ENCODE measurements around the gene TAS2R31.

The TAS2R31 gene, protein sequence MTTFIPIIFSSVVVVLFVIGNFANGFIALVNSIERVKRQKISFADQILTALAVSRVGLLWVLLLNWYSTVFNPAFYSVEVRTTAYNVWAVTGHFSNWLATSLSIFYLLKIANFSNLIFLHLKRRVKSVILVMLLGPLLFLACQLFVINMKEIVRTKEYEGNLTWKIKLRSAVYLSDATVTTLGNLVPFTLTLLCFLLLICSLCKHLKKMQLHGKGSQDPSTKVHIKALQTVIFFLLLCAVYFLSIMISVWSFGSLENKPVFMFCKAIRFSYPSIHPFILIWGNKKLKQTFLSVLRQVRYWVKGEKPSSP

DNA sequence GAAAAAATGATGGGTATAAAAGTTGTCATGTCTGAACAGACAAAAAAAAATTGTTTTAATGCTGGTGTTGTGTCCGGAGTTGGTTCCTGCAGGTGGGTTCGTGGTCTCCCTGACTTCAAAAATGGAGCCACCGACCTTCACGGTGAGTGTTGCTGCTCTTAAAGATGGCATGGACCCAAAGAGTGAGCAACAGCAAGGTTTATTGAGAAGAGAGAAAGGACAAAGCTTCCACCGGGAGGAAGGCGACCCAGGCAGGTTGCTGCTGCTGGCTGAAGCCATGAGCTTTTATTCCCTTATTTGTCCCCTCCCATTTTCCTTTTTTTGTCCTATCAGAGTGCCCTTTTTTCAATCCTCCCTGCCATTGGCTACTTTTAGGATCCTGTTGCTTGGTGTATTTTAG lies at the start of gene TAS2R31:
Gene TAS2R31 (minus strand): TSS at position 101 of the 400 bp plus-strand sequence. CDS start 72 bp downstream, at position 29.
- TF ChIP-seq RAD21 (IDR thresholded peaks at IDR 0.05; ENCODE audit: low read depth) (no peak), YY1 (IDR thresholded peaks at IDR 0.05; ENCODE audit: low read depth) (no peak), TEAD4 (IDR thresholded peaks at IDR 0.05) (no peak), TCF12 (IDR thresholded peaks at IDR 0.05; ENCODE audit: low read depth) (no peak), ZBTB7A (IDR thresholded peaks at IDR 0.05; ENCODE audit: low read depth) (no peak), NFIC (IDR thresholded peaks at IDR 0.05) (no peak), TAF1 (IDR thresholded peaks at IDR 0.05; ENCODE audit: low read depth) (no peak), CREB1 (IDR thresholded peaks at IDR 0.05; ENCODE audit: low read depth) (no peak), FOXM1 (IDR thresholded peaks at IDR 0.05; ENCODE audit: borderline replicate concordance, low read depth) (no peak), CEBPB (IDR thresholded peaks at IDR 0.05) (no peak), EGR1 (IDR thresholded peaks at IDR 0.05) (no peak)
- TF ChIP-seq, protein P1, sequence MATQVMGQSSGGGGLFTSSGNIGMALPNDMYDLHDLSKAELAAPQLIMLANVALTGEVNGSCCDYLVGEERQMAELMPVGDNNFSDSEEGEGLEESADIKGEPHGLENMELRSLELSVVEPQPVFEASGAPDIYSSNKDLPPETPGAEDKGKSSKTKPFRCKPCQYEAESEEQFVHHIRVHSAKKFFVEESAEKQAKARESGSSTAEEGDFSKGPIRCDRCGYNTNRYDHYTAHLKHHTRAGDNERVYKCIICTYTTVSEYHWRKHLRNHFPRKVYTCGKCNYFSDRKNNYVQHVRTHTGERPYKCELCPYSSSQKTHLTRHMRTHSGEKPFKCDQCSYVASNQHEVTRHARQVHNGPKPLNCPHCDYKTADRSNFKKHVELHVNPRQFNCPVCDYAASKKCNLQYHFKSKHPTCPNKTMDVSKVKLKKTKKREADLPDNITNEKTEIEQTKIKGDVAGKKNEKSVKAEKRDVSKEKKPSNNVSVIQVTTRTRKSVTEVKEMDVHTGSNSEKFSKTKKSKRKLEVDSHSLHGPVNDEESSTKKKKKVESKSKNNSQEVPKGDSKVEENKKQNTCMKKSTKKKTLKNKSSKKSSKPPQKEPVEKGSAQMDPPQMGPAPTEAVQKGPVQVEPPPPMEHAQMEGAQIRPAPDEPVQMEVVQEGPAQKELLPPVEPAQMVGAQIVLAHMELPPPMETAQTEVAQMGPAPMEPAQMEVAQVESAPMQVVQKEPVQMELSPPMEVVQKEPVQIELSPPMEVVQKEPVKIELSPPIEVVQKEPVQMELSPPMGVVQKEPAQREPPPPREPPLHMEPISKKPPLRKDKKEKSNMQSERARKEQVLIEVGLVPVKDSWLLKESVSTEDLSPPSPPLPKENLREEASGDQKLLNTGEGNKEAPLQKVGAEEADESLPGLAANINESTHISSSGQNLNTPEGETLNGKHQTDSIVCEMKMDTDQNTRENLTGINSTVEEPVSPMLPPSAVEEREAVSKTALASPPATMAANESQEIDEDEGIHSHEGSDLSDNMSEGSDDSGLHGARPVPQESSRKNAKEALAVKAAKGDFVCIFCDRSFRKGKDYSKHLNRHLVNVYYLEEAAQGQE (IDR thresholded peaks at IDR 0.05; ENCODE audit: low read depth): no peak
- TF ChIP-seq, protein P2, sequence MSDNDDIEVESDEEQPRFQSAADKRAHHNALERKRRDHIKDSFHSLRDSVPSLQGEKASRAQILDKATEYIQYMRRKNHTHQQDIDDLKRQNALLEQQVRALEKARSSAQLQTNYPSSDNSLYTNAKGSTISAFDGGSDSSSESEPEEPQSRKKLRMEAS (IDR thresholded peaks at IDR 0.05): no peak

DNA sequence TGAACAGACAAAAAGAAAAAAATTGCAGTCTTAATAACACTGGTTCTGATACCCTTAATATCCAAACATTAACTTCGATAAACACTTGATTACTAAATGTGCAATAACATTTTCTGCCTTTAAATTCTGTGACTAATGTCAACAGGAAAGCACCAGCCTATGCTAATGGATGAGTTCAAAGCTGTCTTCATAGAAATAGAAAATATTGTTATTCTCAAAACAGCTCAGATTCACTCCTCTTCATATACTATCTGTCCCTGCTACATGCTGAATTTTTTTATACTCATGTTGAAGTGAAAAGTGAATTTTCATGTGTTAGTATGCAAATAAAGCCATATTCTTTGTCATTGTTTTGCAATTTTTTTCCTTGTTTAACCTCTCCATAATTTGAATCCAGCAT lies 47.0 kb upstream of the TAS2R31 start:
- TF ChIP-seq EP300 (IDR thresholded peaks at IDR 0.05; ENCODE audit: borderline replicate concordance): no peak
- TF ChIP-seq NFIC (IDR thresholded peaks at IDR 0.05): no peak
- no peak for TF ChIP-seq RAD21 (IDR thresholded peaks at IDR 0.05; ENCODE audit: low read depth)
- TF ChIP-seq TEAD4 (IDR thresholded peaks at IDR 0.05): no peak
- TF ChIP-seq, protein P3, sequence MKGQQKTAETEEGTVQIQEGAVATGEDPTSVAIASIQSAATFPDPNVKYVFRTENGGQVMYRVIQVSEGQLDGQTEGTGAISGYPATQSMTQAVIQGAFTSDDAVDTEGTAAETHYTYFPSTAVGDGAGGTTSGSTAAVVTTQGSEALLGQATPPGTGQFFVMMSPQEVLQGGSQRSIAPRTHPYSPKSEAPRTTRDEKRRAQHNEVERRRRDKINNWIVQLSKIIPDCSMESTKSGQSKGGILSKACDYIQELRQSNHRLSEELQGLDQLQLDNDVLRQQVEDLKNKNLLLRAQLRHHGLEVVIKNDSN (IDR thresholded peaks at IDR 0.05): no peak
- TF ChIP-seq, protein P1 (IDR thresholded peaks at IDR 0.05; ENCODE audit: low read depth): no peak
- no peak for TF ChIP-seq TCF12 (IDR thresholded peaks at IDR 0.05; ENCODE audit: low read depth)
- TF ChIP-seq YY1 (IDR thresholded peaks at IDR 0.05; ENCODE audit: low read depth): no peak
- TF ChIP-seq CEBPB (IDR thresholded peaks at IDR 0.05): no peak
- no peak for TF ChIP-seq TAF1 (IDR thresholded peaks at IDR 0.05; ENCODE audit: low read depth)
- no peak for TF ChIP-seq CREB1 (IDR thresholded peaks at IDR 0.05; ENCODE audit: low read depth)
- no peak for TF ChIP-seq FOXM1 (IDR thresholded peaks at IDR 0.05; ENCODE audit: borderline replicate concordance, low read depth)
- TF ChIP-seq EGR1 (IDR thresholded peaks at IDR 0.05): no peak
- no peak for TF ChIP-seq ZBTB7A (IDR thresholded peaks at IDR 0.05; ENCODE audit: low read depth)
- TF ChIP-seq, protein P2 (IDR thresholded peaks at IDR 0.05): no peak

DNA sequence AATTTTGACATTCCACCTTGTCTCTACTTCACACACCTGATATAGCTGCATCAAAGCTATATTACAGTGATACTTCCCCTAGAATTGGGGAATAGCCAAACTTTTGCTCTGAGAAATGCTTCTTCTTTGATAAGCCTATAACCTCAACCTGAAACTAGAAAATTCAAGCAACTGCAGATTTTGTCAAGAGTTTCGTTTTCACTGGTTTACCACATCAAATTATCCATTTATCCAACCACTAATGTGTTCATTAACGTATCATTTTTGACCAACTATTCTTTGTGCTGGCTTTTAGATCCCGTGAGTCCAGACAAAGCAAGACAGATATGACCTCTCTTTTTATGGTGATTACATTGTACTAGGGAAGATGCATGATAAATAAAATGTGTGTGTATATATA lies 44.4 kb upstream of the TAS2R31 start:
- TF ChIP-seq, protein P3 (IDR thresholded peaks at IDR 0.05): no peak
- no peak for TF ChIP-seq NFIC (IDR thresholded peaks at IDR 0.05)
- TF ChIP-seq FOXM1 (IDR thresholded peaks at IDR 0.05; ENCODE audit: borderline replicate concordance, low read depth): no peak
- TF ChIP-seq TEAD4 (IDR thresholded peaks at IDR 0.05): no peak
- no peak for TF ChIP-seq TAF1 (IDR thresholded peaks at IDR 0.05; ENCODE audit: low read depth)

DNA sequence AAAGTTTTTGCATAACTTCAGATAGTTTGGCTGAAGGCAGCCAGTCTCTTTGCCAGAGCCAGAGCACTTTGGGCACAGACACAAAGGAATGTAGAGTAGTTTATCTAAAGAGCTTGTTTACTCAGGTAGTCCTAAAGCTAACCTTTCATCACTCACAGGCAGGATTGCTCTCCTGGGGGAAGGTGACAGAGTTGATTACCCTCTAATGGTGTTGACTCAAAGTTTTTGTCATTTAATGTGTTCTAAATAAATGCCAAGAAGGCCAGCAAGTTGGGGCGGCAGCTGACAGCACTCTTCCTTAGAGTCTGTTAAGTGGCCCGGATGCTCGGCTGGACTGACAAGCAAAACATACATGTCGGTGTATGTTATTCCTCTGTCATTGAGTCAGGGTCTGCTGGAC lies 40.2 kb upstream of the TAS2R31 start:
- no peak for TF ChIP-seq TCF12 (IDR thresholded peaks at IDR 0.05; ENCODE audit: low read depth)
- TF ChIP-seq, protein P1 (IDR thresholded peaks at IDR 0.05; ENCODE audit: low read depth): no peak
- no peak for TF ChIP-seq CREB1 (IDR thresholded peaks at IDR 0.05; ENCODE audit: low read depth)
- TF ChIP-seq YY1 (IDR thresholded peaks at IDR 0.05; ENCODE audit: low read depth): no peak
- TF ChIP-seq TEAD4 (IDR thresholded peaks at IDR 0.05): no peak
- TF ChIP-seq, protein P2 (IDR thresholded peaks at IDR 0.05): no peak
- TF ChIP-seq CEBPB (IDR thresholded peaks at IDR 0.05): no peak

All from Ishikawa (cell line).